ENCODE data around the gene LRP11.

The LRP11 gene

DNA sequence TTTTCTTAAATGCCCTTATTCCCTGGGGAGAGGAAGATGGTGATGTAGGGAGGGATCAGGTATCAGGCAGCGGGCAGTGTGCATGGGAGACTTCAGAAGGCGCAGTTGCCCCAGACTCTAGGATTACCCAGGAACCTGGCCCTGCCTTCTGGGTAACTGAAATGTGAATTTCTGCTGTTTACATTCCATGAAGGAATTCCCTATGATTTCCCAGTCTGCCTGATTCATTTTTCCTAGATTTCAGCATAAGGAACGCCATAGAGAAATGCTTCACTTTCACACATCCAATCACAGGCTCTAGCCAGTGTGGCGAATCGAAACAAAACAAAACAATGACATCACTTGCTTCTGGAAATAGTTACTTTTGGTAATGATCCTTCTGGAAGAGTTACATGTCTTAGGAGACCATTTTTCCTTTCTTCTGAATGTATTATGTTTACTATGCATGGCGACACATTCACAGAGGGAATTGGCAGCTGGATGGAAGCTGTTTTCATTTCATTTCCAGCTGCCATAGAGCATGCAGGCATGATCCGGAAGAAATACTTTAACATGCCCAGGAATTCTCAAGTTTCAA lies 33.3 kb downstream of the LRP11 start:
- TF ChIP-seq, protein P1, sequence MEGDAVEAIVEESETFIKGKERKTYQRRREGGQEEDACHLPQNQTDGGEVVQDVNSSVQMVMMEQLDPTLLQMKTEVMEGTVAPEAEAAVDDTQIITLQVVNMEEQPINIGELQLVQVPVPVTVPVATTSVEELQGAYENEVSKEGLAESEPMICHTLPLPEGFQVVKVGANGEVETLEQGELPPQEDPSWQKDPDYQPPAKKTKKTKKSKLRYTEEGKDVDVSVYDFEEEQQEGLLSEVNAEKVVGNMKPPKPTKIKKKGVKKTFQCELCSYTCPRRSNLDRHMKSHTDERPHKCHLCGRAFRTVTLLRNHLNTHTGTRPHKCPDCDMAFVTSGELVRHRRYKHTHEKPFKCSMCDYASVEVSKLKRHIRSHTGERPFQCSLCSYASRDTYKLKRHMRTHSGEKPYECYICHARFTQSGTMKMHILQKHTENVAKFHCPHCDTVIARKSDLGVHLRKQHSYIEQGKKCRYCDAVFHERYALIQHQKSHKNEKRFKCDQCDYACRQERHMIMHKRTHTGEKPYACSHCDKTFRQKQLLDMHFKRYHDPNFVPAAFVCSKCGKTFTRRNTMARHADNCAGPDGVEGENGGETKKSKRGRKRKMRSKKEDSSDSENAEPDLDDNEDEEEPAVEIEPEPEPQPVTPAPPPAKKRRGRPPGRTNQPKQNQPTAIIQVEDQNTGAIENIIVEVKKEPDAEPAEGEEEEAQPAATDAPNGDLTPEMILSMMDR (IDR thresholded peaks at IDR 0.05; ENCODE audit: low read depth, low read length), result no peak
- peak; percentile 62 for DNase-seq (ENCODE audit: extremely low read depth, low read depth)

DNA sequence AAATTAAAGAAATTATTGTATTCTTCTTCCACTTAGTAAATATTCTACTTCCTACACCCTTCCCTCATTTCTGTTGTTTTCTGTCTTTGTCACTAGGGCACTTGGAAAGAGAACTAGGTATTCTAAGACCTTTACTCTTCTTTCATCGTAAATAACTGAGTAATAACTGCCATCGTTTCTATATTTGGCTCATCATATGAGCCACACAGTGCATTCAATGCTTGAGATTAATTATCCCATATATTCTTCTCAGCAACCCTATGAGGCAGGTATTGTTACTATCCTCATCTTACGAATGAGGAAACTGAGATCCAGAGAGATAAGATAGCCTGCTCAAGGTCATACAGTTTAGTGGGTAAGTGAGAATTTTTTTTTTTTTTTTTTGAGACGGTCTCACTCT lies 38.9 kb downstream of the LRP11 start:
- TF ChIP-seq, protein P1 (IDR thresholded peaks at IDR 0.05; ENCODE audit: low read depth, low read length), result no peak
- no peak for DNase-seq (ENCODE audit: extremely low read depth, low read depth)

GRCh38 chr6:149823013-149823412 lies 41.1 kb downstream of the LRP11 start:
- TF ChIP-seq, protein P1 (IDR thresholded peaks at IDR 0.05; ENCODE audit: low read depth, low read length), result no peak
- no peak for DNase-seq (ENCODE audit: extremely low read depth, low read depth)

DNA sequence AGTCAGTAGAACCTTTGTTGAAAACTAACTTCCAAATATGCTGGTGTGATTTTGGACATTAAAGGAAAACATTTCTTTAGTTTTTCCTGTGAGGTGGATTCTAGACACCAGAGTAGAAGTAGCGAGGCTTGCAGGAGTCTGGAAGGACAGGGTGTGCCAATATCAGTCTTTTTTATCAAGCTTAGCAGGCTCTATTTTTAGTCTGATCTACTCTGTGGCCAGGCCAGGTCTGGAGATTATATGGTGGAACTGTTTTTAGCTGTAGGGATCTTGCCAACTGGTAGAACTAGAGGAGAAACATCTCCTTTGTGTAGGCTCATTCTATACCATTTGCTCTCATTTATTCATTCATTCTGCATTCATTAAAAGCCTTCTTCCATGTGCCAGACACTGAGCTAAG lies 42.7 kb downstream of the LRP11 start:
- no peak for DNase-seq (ENCODE audit: extremely low read depth, low read depth)
- TF ChIP-seq, protein P1 (IDR thresholded peaks at IDR 0.05; ENCODE audit: low read depth, low read length), result no peak

DNA sequence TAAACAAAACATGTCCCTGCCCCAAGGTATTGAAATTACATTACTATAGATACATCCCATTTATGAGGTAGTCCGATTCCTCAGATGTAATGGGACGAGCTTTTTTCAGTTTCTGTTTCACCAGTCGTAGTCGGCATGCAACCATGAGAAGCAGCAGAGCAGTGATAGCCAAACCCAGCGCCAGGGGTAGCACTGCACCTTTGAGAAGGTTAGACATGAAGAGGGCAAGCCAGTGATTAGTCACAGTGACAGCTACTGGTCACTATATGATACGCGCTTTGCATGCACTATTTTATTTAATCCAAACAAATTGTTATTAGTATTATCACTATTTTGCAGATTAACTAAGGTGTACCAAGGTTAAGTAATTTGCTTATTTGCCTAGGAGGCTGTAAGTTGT lies 43.7 kb downstream of the LRP11 start:
- DNase-seq (ENCODE audit: extremely low read depth, low read depth), result no peak
- TF ChIP-seq, protein P1 (IDR thresholded peaks at IDR 0.05; ENCODE audit: low read depth, low read length), result no peak

GRCh38 chr6:149815788-149816187 lies 48.4 kb downstream of the LRP11 start:
- TF ChIP-seq, protein P1 (IDR thresholded peaks at IDR 0.05; ENCODE audit: low read depth, low read length), result no peak
- DNase-seq (ENCODE audit: extremely low read depth, low read depth), result no peak

DNA sequence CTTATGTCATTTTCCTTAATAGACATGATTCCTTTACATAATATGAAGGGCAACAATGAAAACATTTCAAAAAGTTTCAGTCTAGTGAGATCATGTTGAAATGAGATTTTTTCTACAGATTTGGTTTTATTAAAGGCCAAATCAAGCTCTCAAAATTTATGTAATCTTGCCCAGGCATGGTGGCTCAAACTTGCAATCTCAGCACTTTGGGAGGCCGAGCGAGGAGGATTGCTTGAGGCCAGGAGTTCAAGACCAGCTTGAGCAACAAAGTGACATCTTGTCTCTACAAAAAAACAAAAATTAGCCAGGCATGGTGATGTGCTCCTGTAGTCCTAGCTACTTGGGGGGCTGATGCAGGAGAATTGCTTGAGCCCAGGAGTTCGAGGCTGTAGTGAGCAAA lies 50.8 kb downstream of the LRP11 start:
- TF ChIP-seq, protein P1 (IDR thresholded peaks at IDR 0.05; ENCODE audit: low read depth, low read length), result no peak
- no peak for DNase-seq (ENCODE audit: extremely low read depth, low read depth)

Measured in AG09319 (cell line).